GM13977 (cell line): ENCODE results near the gene ELP4.

ENCODE experiments used
- DNase-seq: peaks from one replicate; pipeline ENCODE4 v3.0.0; 2012; ENCODE audit warnings: low spot score
- in situ Hi-C: fragments of 300-500 bp; cut with MboI; formaldehyde crosslinking; loops from one replicate; pipeline ENCODE4 v1.12.0; 2022; ENCODE audit warnings: low sequenced_read_pairs, low pct_unique_long_range_greater_than_20kb, mixed read lengths, inconsistent platforms; ENCODE audit not compliant: unreplicated experiment
- TF ChIP-seq, protein P1 (sequence below): IDR thresholded peaks from 2 replicates; pipeline ENCODE4 v1.5.1; 2012; ENCODE audit warnings: mild to moderate bottlenecking, control low read depth; ENCODE audit not compliant: insufficient read depth; ENCODE audit errors: extremely low read depth, missing control alignments

The ELP4 gene

DNA sequence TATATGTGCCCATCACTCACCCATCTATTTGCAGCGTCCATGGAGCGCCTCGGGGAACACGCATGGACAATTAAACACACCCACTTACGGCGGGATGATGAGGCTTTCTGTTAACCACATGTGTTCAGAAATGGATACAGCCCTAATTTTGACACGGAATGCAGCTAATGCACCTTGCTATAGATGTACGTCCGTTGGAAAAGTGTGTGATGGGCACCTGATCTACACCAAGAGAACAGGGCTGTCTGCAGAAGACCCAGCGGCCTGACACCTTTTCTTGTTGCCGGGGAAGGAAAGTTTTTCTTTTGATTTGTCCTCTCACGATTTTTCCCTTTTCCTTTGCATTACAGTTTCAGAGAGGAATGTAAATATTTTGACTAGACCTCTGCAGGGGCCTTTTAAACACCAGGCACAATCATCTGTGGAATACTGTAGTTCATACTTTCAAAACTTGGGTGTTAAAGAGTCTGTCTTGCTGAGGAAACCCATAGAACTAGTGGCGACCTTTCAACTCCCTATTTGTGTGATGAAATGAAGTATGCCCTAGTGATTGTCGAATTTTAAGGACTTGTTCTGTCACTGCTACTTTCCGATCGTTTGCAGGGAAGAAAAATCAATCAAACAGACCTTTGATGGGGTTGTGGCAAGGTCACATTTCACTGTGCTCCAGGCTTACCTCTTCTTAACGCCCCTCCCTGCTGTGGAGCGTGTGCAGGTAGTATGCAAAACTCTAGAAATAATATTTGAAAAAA lies 318.1 kb downstream of the ELP4 start:
- peak; percentile 25 for DNase-seq
- in situ Hi-C loops, result no loop called here
- TF ChIP-seq, protein P1, sequence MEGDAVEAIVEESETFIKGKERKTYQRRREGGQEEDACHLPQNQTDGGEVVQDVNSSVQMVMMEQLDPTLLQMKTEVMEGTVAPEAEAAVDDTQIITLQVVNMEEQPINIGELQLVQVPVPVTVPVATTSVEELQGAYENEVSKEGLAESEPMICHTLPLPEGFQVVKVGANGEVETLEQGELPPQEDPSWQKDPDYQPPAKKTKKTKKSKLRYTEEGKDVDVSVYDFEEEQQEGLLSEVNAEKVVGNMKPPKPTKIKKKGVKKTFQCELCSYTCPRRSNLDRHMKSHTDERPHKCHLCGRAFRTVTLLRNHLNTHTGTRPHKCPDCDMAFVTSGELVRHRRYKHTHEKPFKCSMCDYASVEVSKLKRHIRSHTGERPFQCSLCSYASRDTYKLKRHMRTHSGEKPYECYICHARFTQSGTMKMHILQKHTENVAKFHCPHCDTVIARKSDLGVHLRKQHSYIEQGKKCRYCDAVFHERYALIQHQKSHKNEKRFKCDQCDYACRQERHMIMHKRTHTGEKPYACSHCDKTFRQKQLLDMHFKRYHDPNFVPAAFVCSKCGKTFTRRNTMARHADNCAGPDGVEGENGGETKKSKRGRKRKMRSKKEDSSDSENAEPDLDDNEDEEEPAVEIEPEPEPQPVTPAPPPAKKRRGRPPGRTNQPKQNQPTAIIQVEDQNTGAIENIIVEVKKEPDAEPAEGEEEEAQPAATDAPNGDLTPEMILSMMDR, result no peak

DNA sequence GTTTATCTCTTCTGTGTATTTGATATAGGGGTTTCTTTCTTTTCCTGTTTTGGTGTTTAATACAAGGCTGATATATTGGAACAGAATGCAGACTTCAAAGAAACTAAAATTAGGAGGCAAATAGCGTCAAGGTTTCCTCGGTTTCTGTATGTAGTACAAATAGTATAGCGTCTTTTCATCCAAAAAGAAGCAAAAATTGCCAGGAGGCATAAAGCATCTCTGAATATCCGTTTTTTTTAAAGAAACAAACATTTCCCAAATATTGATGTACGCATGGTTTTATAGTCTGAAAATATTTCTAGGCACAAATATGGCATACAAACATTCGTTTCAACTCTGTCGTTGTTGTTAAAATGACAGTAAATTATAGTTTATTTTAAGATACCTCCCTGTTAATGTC lies 318.6 kb downstream of the ELP4 start:
- TF ChIP-seq, protein P1, result no peak
- in situ Hi-C loops, result no loop called here
- DNase-seq, result no peak

DNA sequence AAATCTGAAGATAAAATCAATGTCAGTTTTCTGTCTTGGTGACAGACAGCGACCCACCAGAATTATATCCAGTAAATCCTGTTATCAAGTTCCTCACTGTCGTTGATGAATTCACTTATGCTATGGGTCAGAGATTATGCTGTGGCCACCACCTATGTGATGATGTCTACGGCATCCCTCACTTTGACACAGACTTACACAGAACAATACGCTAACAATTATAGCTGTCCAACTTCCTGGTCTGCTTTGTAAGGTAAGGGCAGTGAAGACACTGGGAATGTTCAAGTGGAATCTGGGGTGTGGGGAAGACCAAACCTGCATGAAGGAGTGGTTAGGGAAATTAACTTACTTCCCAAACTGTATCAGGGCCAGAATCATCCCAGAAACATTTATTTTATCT lies 320.8 kb downstream of the ELP4 start:
- no peak for DNase-seq
- in situ Hi-C loops, result no loop called here
- TF ChIP-seq, protein P1, result no peak

DNA sequence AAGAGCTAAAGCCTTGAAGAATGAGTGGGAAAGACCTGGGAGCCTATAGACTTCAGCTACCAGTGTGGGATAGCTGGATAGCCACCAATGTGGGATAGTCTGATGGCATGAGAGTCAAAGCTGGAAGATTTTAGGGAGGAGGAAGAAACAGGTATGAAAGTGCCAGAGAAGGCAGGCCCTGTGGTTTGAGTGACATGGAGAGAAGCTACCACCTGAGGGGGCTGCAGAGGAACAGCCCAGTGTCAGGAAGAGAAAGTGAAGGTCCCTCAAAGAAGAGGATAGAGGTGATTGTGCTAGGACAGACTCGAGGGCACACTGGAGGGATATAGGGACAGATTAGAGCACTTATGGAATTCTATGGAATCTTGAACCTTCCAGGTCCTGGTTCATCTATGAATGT lies 324.7 kb downstream of the ELP4 start:
- TF ChIP-seq, protein P1, result no peak
- no peak for DNase-seq
- in situ Hi-C loops, result no loop called here
